Choroid plexus epithelial cell (primary cell): Measurements from ENCODE around the gene COQ3.
A peak's percentile ranks its signal among the peaks of the same experiment; 100 is the strongest.
"Not testable (repeated sequence)": the region's sequence is repeated elsewhere in the genome, so short reads cannot be mapped to it uniquely, and the experiment has no call there.

Experiments used
- DNase-seq: peaks from one replicate; pipeline ENCODE4 v3.0.0-alpha.2; 2010; ENCODE audit warnings: low read depth
- H3K4me3 ChIP-seq: 2 replicates; pipeline ENCODE4 v1.5.1; 2011; ENCODE audit warnings: low read depth, mild to moderate bottlenecking, control low read depth, low read length, moderate library complexity
- CTCF ChIP-seq: conservative IDR thresholded peaks from 2 replicates; pipeline ENCODE4 v1.5.1; 2011; ENCODE audit warnings: low read depth, mild to moderate bottlenecking, control low read depth, inconsistent platforms, low read length, moderate library complexity

COQ3 gene

GRCh38 chr6:99338188-99338587 lies 55.8 kb downstream of the COQ3 start:
- TF ChIP-seq CTCF: no peak
- no peak overlapping the region for H3K4me3 ChIP-seq
- no peak for DNase-seq

DNA sequence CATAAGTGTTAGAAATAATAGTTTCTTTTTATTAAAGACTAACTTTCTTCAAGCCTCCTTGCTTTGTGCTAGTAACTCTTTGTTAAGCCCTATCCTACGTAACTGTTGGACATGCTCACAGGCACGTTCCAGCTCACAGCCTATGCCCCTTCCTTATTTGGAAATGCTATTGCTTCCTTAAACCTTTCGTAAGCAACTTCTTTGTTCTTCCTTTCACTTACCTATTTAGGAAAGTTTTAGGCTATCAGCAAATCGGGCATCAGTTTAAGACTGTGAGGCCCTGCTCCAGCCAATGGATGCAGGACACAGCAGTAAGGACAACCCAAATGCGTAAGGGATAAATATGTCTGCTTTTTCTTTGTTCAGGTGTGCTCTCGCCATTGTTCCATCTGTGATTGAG lies 58.7 kb downstream of the COQ3 start:
- H3K4me3 ChIP-seq, DNase-seq: not testable (repeated sequence)

DNA sequence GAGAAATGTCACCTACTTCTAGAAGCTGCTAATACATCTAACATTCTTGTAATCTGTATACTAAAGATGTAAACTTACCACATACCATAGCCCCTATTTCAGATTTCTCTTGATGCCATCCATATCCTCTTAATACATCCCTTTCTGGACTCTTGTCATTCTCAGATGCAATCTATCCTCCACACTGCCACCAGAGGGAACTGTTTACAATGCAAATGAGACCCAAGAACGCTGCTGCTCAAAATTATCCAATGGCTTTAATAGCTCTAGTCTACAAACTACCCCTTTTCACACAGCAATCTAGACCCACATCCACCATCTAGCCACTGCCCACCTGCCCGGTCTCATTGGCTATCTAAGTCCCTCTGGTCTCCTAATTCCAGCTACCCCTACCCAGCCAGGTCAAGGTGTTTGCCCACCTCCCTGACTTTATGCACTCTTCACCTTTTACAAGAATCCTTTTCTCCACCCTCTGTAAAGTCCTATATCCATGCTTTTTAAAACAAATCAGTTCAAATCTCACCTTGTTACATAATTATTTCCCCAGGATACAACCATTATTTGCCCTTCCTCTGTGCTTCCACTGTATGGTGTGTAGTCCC lies 59.4 kb downstream of the COQ3 start:
- H3K4me3 ChIP-seq: no peak overlapping the region
- DNase-seq: peak; percentile 84
- TF ChIP-seq CTCF: peak; percentile 75

- DNase-seq: no peak
- no peak for TF ChIP-seq CTCF
- no peak overlapping the region for H3K4me3 ChIP-seq
Measured at GRCh38 chr6:99333068-99333467, 60.9 kb downstream of the COQ3 start.

DNA sequence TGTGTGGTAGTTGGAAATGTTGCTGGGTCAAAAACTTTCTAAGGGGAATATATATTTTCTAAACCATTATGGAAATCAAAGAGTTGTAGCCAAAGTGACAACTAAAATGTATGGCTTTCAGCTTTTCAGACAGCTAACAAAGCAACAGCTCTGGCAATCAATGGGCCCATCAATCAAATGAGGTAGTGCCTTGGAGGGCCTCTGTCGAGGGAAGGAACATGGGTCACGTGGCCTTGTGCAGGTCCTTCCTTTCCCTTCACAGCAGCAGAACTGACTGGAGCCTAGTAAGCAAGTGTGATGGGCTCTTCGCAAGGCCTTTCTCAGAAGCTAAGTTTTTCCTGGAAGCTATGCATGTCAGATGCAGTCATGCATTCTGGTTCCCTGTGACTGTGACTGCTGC lies 62.5 kb downstream of the COQ3 start:
- DNase-seq: no peak
- H3K4me3 ChIP-seq: no peak overlapping the region
- no peak for TF ChIP-seq CTCF

- H3K4me3 ChIP-seq: no peak overlapping the region
- DNase-seq: peak; percentile 87
- TF ChIP-seq CTCF: peak; percentile 90
Measured at GRCh38 chr6:99330159-99330558, 63.8 kb downstream of the COQ3 start.

- no peak for DNase-seq
- TF ChIP-seq CTCF: no peak
- H3K4me3 ChIP-seq: no peak overlapping the region
Measured at GRCh38 chr6:99324996-99325395, 69.0 kb downstream of the COQ3 start.
